DOHH2 (cell line): ENCODE results near the gene RAP2A.

Experiments used
- H3F3A ChIP-seq: fragments of 200-600 bp; sonication (generic), shearing (Covaris generic); 2 replicates; pipeline ENCODE4 v1.6.0; 2016; ENCODE audit warnings: antibody characterized with exemption, mild to moderate bottlenecking; ENCODE audit not compliant: control insufficient read depth, insufficient read depth
- H3K27ac ChIP-seq: fragments of 200-600 bp; sonication (generic); 2 replicates; pipeline ENCODE4 v1.5.1; 2014; ENCODE audit warnings: low read depth, mild to moderate bottlenecking, low read length, moderate library complexity
- H3K27me3 ChIP-seq: fragments of 200-600 bp; sonication (generic); 2 replicates; pipeline ENCODE4 v1.6.1; 2014; ENCODE audit warnings: mild to moderate bottlenecking, low read length, mixed read lengths; ENCODE audit not compliant: control insufficient read depth
- H3K36me3 ChIP-seq: fragments of 200-600 bp; sonication (generic); 2 replicates; pipeline ENCODE4 v1.6.1; 2014; ENCODE audit warnings: mild to moderate bottlenecking, low read length, moderate library complexity, mixed read lengths; ENCODE audit not compliant: control insufficient read depth
- H3K4me1 ChIP-seq: fragments of 200-600 bp; sonication (generic); 2 replicates; pipeline ENCODE4 v1.6.1; 2014; ENCODE audit warnings: mild to moderate bottlenecking, low read length, mixed read lengths; ENCODE audit not compliant: control insufficient read depth
- H3K4me2 ChIP-seq: fragments of 200-600 bp; sonication (generic); 2 replicates; pipeline ENCODE4 v1.6.0; 2014; ENCODE audit warnings: mild to moderate bottlenecking, low read length, moderate library complexity
- H3K4me3 ChIP-seq: fragments of 200-600 bp; sonication (generic); 2 replicates; pipeline ENCODE4 v1.5.1; 2014; ENCODE audit warnings: mild to moderate bottlenecking, low read length, mixed read lengths
- H3K79me2 ChIP-seq: fragments of 200-600 bp; sonication (generic); 2 replicates; pipeline ENCODE4 v1.6.1; 2014; ENCODE audit warnings: mild to moderate bottlenecking, low read length, mixed read lengths; ENCODE audit not compliant: control insufficient read depth
- H3K9me2 ChIP-seq: fragments of 200-600 bp; sonication (generic); replicated peaks from 2 replicates; pipeline ENCODE4 v1.6.1; 2014; ENCODE audit warnings: mild to moderate bottlenecking, low read length, mixed read lengths; ENCODE audit not compliant: control insufficient read depth
- H3K9me3 ChIP-seq: fragments of 200-600 bp; sonication (generic); 2 replicates; pipeline ENCODE4 v1.6.1; 2014; ENCODE audit warnings: antibody characterized with exemption, low read length, mixed read lengths; ENCODE audit not compliant: control insufficient read depth, insufficient read depth
- H4K20me1 ChIP-seq: fragments of 200-600 bp; sonication (generic); 2 replicates; pipeline ENCODE4 v1.6.0; 2014; ENCODE audit warnings: low read depth, mild to moderate bottlenecking, antibody characterized with exemption, low read length, moderate library complexity; ENCODE audit not compliant: control insufficient read depth, insufficient read depth
- EZH2phosphoT487 ChIP-seq: fragments of 200-600 bp; sonication (generic); IDR thresholded peaks from 2 replicates; pipeline ENCODE4 v1.6.1; 2017; ENCODE audit warnings: borderline replicate concordance, mild to moderate bottlenecking, antibody characterized with exemption, low read length, moderate library complexity, mixed read lengths
- TF ChIP-seq, protein P1 (sequence below): fragments of 200-600 bp; sonication (generic); IDR thresholded peaks from one replicate; pipeline ENCODE4 v1.5.1; 2014; ENCODE audit warnings: antibody characterized with exemption, mild to moderate bottlenecking, low read depth, low read length; ENCODE audit not compliant: poor library complexity, severe bottlenecking

RAP2A gene

DNA sequence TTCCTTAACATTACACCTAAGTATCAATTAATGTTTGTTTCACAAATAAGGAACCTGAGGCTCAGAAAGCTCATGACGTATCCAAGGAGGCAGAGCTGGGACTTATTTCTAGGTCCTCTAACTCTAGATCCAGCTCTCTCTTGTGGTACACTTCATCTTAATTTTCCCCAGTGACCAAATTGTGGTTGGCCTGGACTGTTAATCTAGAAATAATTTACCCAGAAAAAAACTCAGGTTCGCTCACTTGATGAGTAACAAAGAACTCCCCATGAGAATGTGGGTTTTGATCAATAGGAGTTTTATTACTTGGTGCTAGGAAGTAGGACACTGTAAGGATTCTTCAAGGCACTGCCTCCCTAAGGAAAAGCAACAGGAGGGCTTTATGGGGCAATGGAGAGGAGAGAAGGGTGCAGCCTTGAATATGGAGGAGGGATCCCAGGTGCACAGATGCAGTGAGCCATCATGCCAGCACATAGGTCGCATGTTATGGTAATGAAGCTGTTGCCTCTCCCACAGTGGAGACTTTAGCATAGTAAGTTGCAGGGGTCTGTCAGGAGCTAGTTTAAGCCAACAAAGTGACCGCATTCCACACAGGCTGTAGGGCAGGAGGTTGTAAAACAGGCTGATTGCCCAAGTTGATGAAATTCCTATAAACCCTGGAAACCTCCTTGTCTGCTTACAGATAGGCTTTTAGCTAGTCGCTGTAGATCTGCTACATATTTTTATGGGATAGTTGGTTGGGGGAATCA is 14.7 kb downstream of the RAP2A start:
- Histone ChIP-seq H3K79me2 (no peaks in the 10 kb centered on the region; the same call in 1 of the 2 replicates), H3K27me3 (no peaks in the 10 kb centered on the region), H3K4me1 (no peaks in the 10 kb centered on the region)

GRCh38 chr13:97454699-97455098 is 20.7 kb downstream of the RAP2A start:
- H3K9me2 ChIP-seq, result no peaks in the 10 kb centered on the region
- H3K79me2 ChIP-seq, result no peaks in the 10 kb centered on the region; the same call in 1 of the 2 replicates
- H3K4me1 ChIP-seq, result no peaks in the 10 kb centered on the region
- no peaks in the 10 kb centered on the region for H3K27me3 ChIP-seq
- H3K9me3 ChIP-seq, result no peaks in the 10 kb centered on the region
- H3K4me2 ChIP-seq, result no peak overlapping the region
- TF ChIP-seq, protein P1, sequence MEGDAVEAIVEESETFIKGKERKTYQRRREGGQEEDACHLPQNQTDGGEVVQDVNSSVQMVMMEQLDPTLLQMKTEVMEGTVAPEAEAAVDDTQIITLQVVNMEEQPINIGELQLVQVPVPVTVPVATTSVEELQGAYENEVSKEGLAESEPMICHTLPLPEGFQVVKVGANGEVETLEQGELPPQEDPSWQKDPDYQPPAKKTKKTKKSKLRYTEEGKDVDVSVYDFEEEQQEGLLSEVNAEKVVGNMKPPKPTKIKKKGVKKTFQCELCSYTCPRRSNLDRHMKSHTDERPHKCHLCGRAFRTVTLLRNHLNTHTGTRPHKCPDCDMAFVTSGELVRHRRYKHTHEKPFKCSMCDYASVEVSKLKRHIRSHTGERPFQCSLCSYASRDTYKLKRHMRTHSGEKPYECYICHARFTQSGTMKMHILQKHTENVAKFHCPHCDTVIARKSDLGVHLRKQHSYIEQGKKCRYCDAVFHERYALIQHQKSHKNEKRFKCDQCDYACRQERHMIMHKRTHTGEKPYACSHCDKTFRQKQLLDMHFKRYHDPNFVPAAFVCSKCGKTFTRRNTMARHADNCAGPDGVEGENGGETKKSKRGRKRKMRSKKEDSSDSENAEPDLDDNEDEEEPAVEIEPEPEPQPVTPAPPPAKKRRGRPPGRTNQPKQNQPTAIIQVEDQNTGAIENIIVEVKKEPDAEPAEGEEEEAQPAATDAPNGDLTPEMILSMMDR, result no peak
- TF ChIP-seq EZH2phosphoT487, result no peak
- no peak overlapping the region for H3K27ac ChIP-seq
- H3K4me3 ChIP-seq, result no peak overlapping the region
- H3F3A ChIP-seq, result no peaks in the 10 kb centered on the region
- H4K20me1 ChIP-seq, result no peaks in the 10 kb centered on the region
- H3K36me3 ChIP-seq, result no peaks in the 10 kb centered on the region

More for the DNA sequence above, 14.7 kb downstream of the RAP2A start:
- no peaks in the 10 kb centered on the region for H4K20me1 ChIP-seq
- no peak overlapping the region for H3K4me2 ChIP-seq
- H3K27ac ChIP-seq, result no peak overlapping the region
- H3K36me3 ChIP-seq, result no peaks in the 10 kb centered on the region
- H3K9me2 ChIP-seq, result no peaks in the 10 kb centered on the region
- H3F3A ChIP-seq, result no peaks in the 10 kb centered on the region
- H3K9me3 ChIP-seq, result no peaks in the 10 kb centered on the region
- H3K4me3 ChIP-seq, result no peak overlapping the region
- TF ChIP-seq EZH2phosphoT487, result no peak
- TF ChIP-seq, protein P1, result no peak

DNA sequence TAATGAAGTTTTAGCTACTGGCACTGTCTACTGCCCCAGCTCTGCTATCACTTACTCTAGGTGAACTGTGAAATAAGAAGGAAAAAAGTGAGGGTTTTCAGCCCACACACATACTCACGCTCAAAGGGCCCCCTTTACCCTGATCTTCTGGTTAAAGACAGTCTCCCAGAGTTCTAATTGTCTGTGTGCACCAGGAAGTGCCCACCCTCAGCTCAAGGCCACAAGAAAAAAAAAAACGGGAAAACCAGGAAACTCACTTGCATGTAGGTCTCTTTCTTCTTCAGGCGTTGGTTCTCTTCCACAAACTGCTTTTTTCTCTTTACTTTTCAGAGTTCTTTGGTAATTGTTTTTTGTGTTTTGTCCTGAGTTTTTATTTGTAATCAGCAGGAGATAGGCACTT is 22.1 kb downstream of the RAP2A start:
- H3K9me3 ChIP-seq, result no peaks in the 10 kb centered on the region
- TF ChIP-seq, protein P1, result no peak
- TF ChIP-seq EZH2phosphoT487, result no peak
- H3K79me2 ChIP-seq, result no peaks in the 10 kb centered on the region; the same call in 1 of the 2 replicates
- no peaks in the 10 kb centered on the region for H3K36me3 ChIP-seq
- no peak overlapping the region for H3K4me2 ChIP-seq
- no peaks in the 10 kb centered on the region for H3K27me3 ChIP-seq
- H3K4me3 ChIP-seq, result no peak overlapping the region
- H4K20me1 ChIP-seq, result no peaks in the 10 kb centered on the region
- H3F3A ChIP-seq, result no peaks in the 10 kb centered on the region
- H3K4me1 ChIP-seq, result no peaks in the 10 kb centered on the region
- H3K27ac ChIP-seq, result no peak overlapping the region
- H3K9me2 ChIP-seq, result no peaks in the 10 kb centered on the region
